HepG2 (cell line): ENCODE data around the gene TJP1. TPM values are rescaled to one million over a fixed set of nuclear protein-coding genes. Genes with fewer than 3 reads are reported as not detected.

Experiments
- ATAC-seq: fragments of 200-7000 bp; cut with Tn5 transposase; 3 replicates; pipeline ENCODE4 v1.9.1; 2020; ENCODE audit warnings: mild to moderate bottlenecking, moderate library complexity
- BruUV-seq: library from RNA; stranded (reverse); fragments of 400-500 nt; replicated peaks from 2 replicates; lab custom pipeline; 2021; lab: Mats Ljungman, UMichigan
- CTCF ChIA-PET: fragments of 300-600 bp; formaldehyde crosslinking; extraction: SDS; loops from one replicate; lab custom pipeline; 2021; ENCODE audit warnings: low total read pairs, inconsistent platforms, low intra/inter-chr PET ratio; lab: Yijun Ruan, JAX
- POLR2A ChIA-PET: fragments of 350-600 bp; sonication (Branson Sonifier 250); formaldehyde crosslinking; loops from one replicate; lab custom pipeline; 2020; ENCODE audit warnings: antibody characterized with exemption, inconsistent platforms; lab: Yijun Ruan, JAX
- DNase-seq: peaks from one replicate; pipeline ENCODE4 v3.0.0-alpha.2; 2015; ENCODE audit warnings: low spot score
- FAIRE-seq: peaks from 3 replicates; lab custom pipeline; 2011; peaks lifted over from hg19 to GRCh38; lab: Jason Lieb, UNC
- H2AFZ ChIP-seq: one replicate; pipeline ENCODE4 v1.6.1; 2011; ENCODE audit warnings: low read length, inconsistent platforms
- H3K27ac ChIP-seq: fragments of 300-600 bp; 3 replicates; pipeline ENCODE4 v1.8.0; 2011; ENCODE audit warnings: mixed run types, mild to moderate bottlenecking, mixed read lengths, low read length, inconsistent platforms; ENCODE audit not compliant: insufficient read depth; ENCODE audit errors: extremely low read length
- H3K27me3 ChIP-seq, 2 experiments: fragments of 200-600 bp in 1 of 2; 2 replicates in 1 of 2; 3 replicates in 1 of 2; pipeline versions ENCODE4 v1.6.0 to v1.8.0; 2011; ENCODE audit warnings: low read length in 2 of 2, mild to moderate bottlenecking in 2 of 2, moderate library complexity in 2 of 2, inconsistent platforms in 1 of 2; ENCODE audit not compliant: insufficient read depth in 2 of 2, control insufficient read depth in 1 of 2
- H3K36me3 ChIP-seq, 2 experiments: fragments of 200-600 bp in 1 of 2; replicated peaks in 1 of 2; 2 replicates in 1 of 2; 3 replicates in 1 of 2; pipeline versions ENCODE4 v1.5.1 to v1.8.0; 2011; ENCODE audit warnings: low read length in 2 of 2, inconsistent platforms in 1 of 2; ENCODE audit not compliant: insufficient read depth in 2 of 2, control insufficient read depth in 1 of 2
- H3K4me1 ChIP-seq: 2 replicates; pipeline ENCODE4 v1.5.1; 2012; ENCODE audit warnings: low read length, inconsistent platforms; ENCODE audit not compliant: insufficient read depth
- H3K4me2 ChIP-seq: 2 replicates; pipeline ENCODE4 v1.6.0; 2011; ENCODE audit warnings: low read depth, low read length, inconsistent platforms
- H3K4me3 ChIP-seq, 3 experiments: fragments of 200-600 bp in 1 of 3; sonication (generic), shearing (Covaris generic) in 1 of 3; replicated peaks in 1 of 3; 2 replicates each; pipeline ENCODE4 v1.5.1; 2011 to 2016; ENCODE audit warnings: low read length in 3 of 3, inconsistent platforms in 2 of 3, low read depth in 2 of 3, mild to moderate bottlenecking in 2 of 3, control low read depth in 1 of 3, mixed read lengths in 1 of 3; ENCODE audit not compliant: insufficient read depth in 1 of 3
- H3K79me2 ChIP-seq: one replicate; pipeline ENCODE4 v1.6.1; 2011; ENCODE audit warnings: low read length, inconsistent platforms; ENCODE audit not compliant: insufficient read depth
- H3K9ac ChIP-seq: 2 replicates; pipeline ENCODE4 v1.6.0; 2011; ENCODE audit warnings: mild to moderate bottlenecking, low read depth, low read length, inconsistent platforms; ENCODE audit not compliant: insufficient read depth
- H3K9me3 ChIP-seq: 2 replicates; pipeline ENCODE4 v1.5.1; 2012; ENCODE audit warnings: mild to moderate bottlenecking, low read length
- H4K20me1 ChIP-seq: 2 replicates; pipeline ENCODE4 v1.6.0; 2011; ENCODE audit warnings: inconsistent platforms, mild to moderate bottlenecking, low read length, moderate library complexity; ENCODE audit not compliant: insufficient read depth
- CC2D1A ChIP-seq: sonication (generic); formaldehyde crosslinking; IDR thresholded peaks from 2 replicates; pipeline ENCODE4 v1.8.1; 2023; ENCODE audit warnings: mild to moderate bottlenecking, missing genetic modification reagents
- GZF1 ChIP-seq: sonication (generic); formaldehyde crosslinking; IDR thresholded peaks from 2 replicates; pipeline ENCODE4 v1.5.1; 2020; ENCODE audit warnings: mild to moderate bottlenecking, missing genetic modification reagents
- KDM6A ChIP-seq: IDR thresholded peaks from 2 replicates; pipeline ENCODE4 v1.6.1; 2016; ENCODE audit warnings: low read depth
- KLF15 ChIP-seq: sonication (generic); formaldehyde crosslinking; IDR thresholded peaks from 2 replicates; pipeline ENCODE4 v1.8.1; 2023; ENCODE audit warnings: borderline replicate concordance, mild to moderate bottlenecking, inconsistent platforms, missing genetic modification reagents, mixed read lengths
- MBD4 ChIP-seq: IDR thresholded peaks from 2 replicates; pipeline ENCODE4 v1.6.1; 2012; ENCODE audit warnings: low read length, inconsistent platforms, borderline replicate concordance
- PCBP1 ChIP-seq: fragments of 200-400 bp; formaldehyde crosslinking; IDR thresholded peaks from 2 replicates; pipeline ENCODE4 v1.6.1; 2017; ENCODE audit warnings: mild to moderate bottlenecking, low read depth, low read length, borderline replicate concordance
- POLR2AphosphoS2 ChIP-seq: IDR thresholded peaks from 2 replicates; pipeline ENCODE4 v1.6.1; 2011; ENCODE audit warnings: low read depth, low read length, improper control_type of control experiment
- RFXAP ChIP-seq: sonication (generic); formaldehyde crosslinking; IDR thresholded peaks from 2 replicates; pipeline ENCODE4 v1.4.0; 2020; ENCODE audit warnings: missing genetic modification reagents, borderline replicate concordance
- SNAPC2 ChIP-seq: sonication (generic); formaldehyde crosslinking; IDR thresholded peaks from 2 replicates; pipeline ENCODE4 v1.8.1; 2022; ENCODE audit warnings: mild to moderate bottlenecking, missing genetic modification reagents
- SOX5 ChIP-seq: IDR thresholded peaks from 2 replicates; pipeline ENCODE4 v1.6.1; 2016; ENCODE audit warnings: borderline replicate concordance
- STAG1 ChIP-seq: sonication (generic); formaldehyde crosslinking; IDR thresholded peaks from 2 replicates; pipeline ENCODE4 v1.4.0; 2020; ENCODE audit warnings: missing genetic modification reagents
- TEAD3 ChIP-seq: optimal IDR thresholded peaks from 2 replicates; pipeline ENCODE3; 2016; ENCODE audit warnings: borderline replicate concordance
- THAP11 ChIP-seq: IDR thresholded peaks from 2 replicates; pipeline ENCODE4 v1.6.1; 2016; ENCODE audit warnings: missing biosample characterization, missing genetic modification reagents
- ZNF160 ChIP-seq: sonication (generic); formaldehyde crosslinking; IDR thresholded peaks from 2 replicates; pipeline ENCODE4 v1.8.0; 2022; ENCODE audit warnings: mild to moderate bottlenecking, inconsistent platforms, missing genetic modification reagents
- ZNF451 ChIP-seq: sonication (generic); formaldehyde crosslinking; IDR thresholded peaks from 2 replicates; pipeline ENCODE4 v1.5.0; 2020; ENCODE audit warnings: mild to moderate bottlenecking, missing genetic modification reagents
- ZNF567 ChIP-seq: sonication (generic); formaldehyde crosslinking; IDR thresholded peaks from 2 replicates; pipeline ENCODE4 v1.8.1; 2023; ENCODE audit warnings: mild to moderate bottlenecking, missing genetic modification reagents, borderline replicate concordance
- WGBS: methylation state at CpG from one replicate; pipeline ENCODE4 v1.1.6; 2017; ENCODE audit warnings: low lambda C conversion rate; 5-methylcytosine and 5-hydroxymethylcytosine counted together
- in situ Hi-C: cut with HindIII; loops from 2 replicates; pipeline ENCODE4 v1.10.0; 2017; ENCODE audit warnings: low pct_unique_long_range_greater_than_20kb; ENCODE audit not compliant: extremely low pct_ligation_motif_present
- intact Hi-C: fragments of 100-400 bp; cut with micrococcal nuclease; formaldehyde crosslinking; loops from one replicate; pipeline ENCODE4 v1.10.0; 2022; ENCODE audit not compliant: unreplicated experiment
- polyA plus RNA-seq, 8 experiments: library from polyadenylated mRNA; depleted of rRNA in 3 of 8; stranded (reverse) in 7 of 8; unstranded in 1 of 8; fragments of >200 nt; fragmentation: Illumina TruSeq in 4 of 8; extraction: Trizol in 4 of 8; gene quantifications; 2 replicates each; pipeline versions ENCODE4 v1.2.1 to v1.2.3, GENCODE V29; 2011 to 2016; ENCODE audit warnings: low read depth in 4 of 8, missing spikeins in 1 of 8, mixed read lengths in 1 of 8; ENCODE audit not compliant: insufficient read depth in 1 of 8
- total RNA-seq, 5 experiments: library from RNA; depleted of rRNA; stranded (reverse); fragments of >200 nt; fragmentation: Illumina TruSeq; extraction: Trizol; gene quantifications; 2 replicates each; pipeline ENCODE4 v1.2.3, GENCODE V29; 2016; ENCODE audit warnings: low read depth in 1 of 5
- TF ChIP-seq, protein P1 (sequence below): sonication (generic); formaldehyde crosslinking; conservative IDR thresholded peaks from 2 replicates; pipeline ENCODE4 v1.4.0; 2020; ENCODE audit warnings: missing genetic modification reagents
- TF ChIP-seq, protein P2 (sequence below): sonication (generic); formaldehyde crosslinking; IDR thresholded peaks from 2 replicates; pipeline ENCODE4 v1.9.0; 2022; ENCODE audit warnings: low read depth, missing genetic modification reagents
- TF ChIP-seq, protein P3 (sequence below): sonication (generic); formaldehyde crosslinking; IDR thresholded peaks from 2 replicates; pipeline ENCODE4 v1.9.0; 2022; ENCODE audit warnings: missing genetic modification reagents, mild to moderate bottlenecking, borderline replicate concordance
- TF ChIP-seq, protein P4 (sequence below): IDR thresholded peaks from 2 replicates; pipeline ENCODE4 v1.6.1; 2016; ENCODE audit warnings: missing genetic modification reagents, missing compliant biosample characterization

TJP1 gene
- total and polyA plus RNA-seq, 2 of the 13 experiments (the other 11 are each of a cell fraction or from before 2014, with no cell fraction given), result 25.9 to 27.1 TPM

DNA sequence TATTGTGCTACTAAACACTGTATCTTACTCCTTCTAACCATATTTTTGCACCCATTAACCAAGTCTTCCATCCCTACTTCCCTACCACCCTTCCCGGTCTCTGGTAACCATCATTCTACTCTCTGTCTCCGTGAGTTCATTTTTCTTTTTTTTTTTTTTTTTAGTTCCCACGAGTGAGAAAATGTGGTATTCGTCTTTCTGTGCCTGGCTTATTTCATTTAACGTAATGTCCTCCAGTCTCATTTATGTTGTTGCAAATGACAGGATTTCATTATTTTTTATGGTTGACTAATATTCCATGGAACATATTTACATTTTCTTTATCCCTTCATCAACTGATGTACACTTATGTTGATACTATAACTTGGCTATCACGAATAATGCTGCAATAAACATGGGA lies 31.7 kb downstream of the TJP1 start (continued):
- no peak for TF ChIP-seq CC2D1A (CRISPR knock-in tag)
- no peak for TF ChIP-seq ZNF451 (CRISPR knock-in tag)
- TF ChIP-seq KLF15, result no peak
- no peak for TF ChIP-seq ZNF160 (CRISPR knock-in tag)
- no peak for TF ChIP-seq POLR2AphosphoS2
- TF ChIP-seq, all 625 proteins: peak for 0

GRCh38 chr15:29789871-29790270 lies 32.4 kb downstream of the TJP1 start:
- ChIA-PET CTCF (no interaction called here), POLR2A (no interaction called here)
- in situ Hi-C loops, result no loop called here
- Histone ChIP-seq H3K9ac (no peak overlapping the region), H3K36me3 (peaks cover 2 to 8% of the 10 kb centered on the region in 2 experiments; a peak in 3 of 5 replicates), H2AFZ (no peak overlapping the region), H3K27me3 (no peaks in the 10 kb centered on the region), H3K4me3 (no peak overlapping the region), H3K9me3 (no peaks in the 10 kb centered on the region), H3K4me2 (no peak overlapping the region), H4K20me1 (no peaks in the 10 kb centered on the region), H3K79me2 (peaks cover 2% of the 10 kb centered on the region), H3K4me1 (no peaks in the 10 kb centered on the region), H3K27ac (no peak overlapping the region)
- intact Hi-C loops, result no loop called here
- FAIRE-seq (no peak), ATAC-seq (no peak), DNase-seq (no peak)
- 98% methylated on average over 4 of the region's 4 CpGs for WGBS
- no TSS peak for BruUV-seq
- TF ChIP-seq STAG1 (CRISPR knock-in tag), result no peak
- no peak for TF ChIP-seq KDM6A (CRISPR knock-in tag)
- no peak for TF ChIP-seq GZF1 (CRISPR knock-in tag)
- no peak for TF ChIP-seq SNAPC2 (CRISPR knock-in tag)
- TF ChIP-seq SOX5 (CRISPR knock-in tag), result no peak
- TF ChIP-seq RFXAP (CRISPR knock-in tag), result no peak
- no peak for TF ChIP-seq MBD4
- no peak for TF ChIP-seq THAP11 (CRISPR knock-in tag)
- TF ChIP-seq, protein P1, sequence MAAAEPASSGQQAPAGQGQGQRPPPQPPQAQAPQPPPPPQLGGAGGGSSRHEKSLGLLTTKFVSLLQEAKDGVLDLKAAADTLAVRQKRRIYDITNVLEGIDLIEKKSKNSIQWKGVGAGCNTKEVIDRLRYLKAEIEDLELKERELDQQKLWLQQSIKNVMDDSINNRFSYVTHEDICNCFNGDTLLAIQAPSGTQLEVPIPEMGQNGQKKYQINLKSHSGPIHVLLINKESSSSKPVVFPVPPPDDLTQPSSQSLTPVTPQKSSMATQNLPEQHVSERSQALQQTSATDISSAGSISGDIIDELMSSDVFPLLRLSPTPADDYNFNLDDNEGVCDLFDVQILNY (CRISPR knock-in tag), result no peak
- TF ChIP-seq, protein P2, sequence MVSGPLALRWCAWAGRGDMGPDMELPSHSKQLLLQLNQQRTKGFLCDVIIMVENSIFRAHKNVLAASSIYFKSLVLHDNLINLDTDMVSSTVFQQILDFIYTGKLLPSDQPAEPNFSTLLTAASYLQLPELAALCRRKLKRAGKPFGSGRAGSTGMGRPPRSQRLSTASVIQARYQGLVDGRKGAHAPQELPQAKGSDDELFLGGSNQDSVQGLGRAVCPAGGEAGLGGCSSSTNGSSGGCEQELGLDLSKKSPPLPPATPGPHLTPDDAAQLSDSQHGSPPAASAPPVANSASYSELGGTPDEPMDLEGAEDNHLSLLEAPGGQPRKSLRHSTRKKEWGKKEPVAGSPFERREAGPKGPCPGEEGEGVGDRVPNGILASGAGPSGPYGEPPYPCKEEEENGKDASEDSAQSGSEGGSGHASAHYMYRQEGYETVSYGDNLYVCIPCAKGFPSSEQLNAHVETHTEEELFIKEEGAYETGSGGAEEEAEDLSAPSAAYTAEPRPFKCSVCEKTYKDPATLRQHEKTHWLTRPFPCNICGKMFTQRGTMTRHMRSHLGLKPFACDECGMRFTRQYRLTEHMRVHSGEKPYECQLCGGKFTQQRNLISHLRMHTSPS (CRISPR knock-in tag), result no peak
- TF ChIP-seq, protein P3, sequence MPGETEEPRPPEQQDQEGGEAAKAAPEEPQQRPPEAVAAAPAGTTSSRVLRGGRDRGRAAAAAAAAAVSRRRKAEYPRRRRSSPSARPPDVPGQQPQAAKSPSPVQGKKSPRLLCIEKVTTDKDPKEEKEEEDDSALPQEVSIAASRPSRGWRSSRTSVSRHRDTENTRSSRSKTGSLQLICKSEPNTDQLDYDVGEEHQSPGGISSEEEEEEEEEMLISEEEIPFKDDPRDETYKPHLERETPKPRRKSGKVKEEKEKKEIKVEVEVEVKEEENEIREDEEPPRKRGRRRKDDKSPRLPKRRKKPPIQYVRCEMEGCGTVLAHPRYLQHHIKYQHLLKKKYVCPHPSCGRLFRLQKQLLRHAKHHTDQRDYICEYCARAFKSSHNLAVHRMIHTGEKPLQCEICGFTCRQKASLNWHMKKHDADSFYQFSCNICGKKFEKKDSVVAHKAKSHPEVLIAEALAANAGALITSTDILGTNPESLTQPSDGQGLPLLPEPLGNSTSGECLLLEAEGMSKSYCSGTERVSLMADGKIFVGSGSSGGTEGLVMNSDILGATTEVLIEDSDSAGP (CRISPR knock-in tag), result no peak
- TF ChIP-seq ZNF567 (CRISPR knock-in tag), result no peak
- TF ChIP-seq TEAD3 (CRISPR knock-in tag), result no peak
- TF ChIP-seq, protein P4, sequence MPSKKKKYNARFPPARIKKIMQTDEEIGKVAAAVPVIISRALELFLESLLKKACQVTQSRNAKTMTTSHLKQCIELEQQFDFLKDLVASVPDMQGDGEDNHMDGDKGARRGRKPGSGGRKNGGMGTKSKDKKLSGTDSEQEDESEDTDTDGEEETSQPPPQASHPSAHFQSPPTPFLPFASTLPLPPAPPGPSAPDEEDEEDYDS (CRISPR knock-in tag), result no peak
- no peak for TF ChIP-seq PCBP1
